ENCODE measurements around the gene LRRC4C. TPM values are rescaled to one million over a fixed set of nuclear protein-coding genes. Genes with fewer than 3 reads are reported as not detected.

LRRC4C gene
- total RNA-seq, 1 donor from 2014 or later = 1.2 TPM

DNA sequence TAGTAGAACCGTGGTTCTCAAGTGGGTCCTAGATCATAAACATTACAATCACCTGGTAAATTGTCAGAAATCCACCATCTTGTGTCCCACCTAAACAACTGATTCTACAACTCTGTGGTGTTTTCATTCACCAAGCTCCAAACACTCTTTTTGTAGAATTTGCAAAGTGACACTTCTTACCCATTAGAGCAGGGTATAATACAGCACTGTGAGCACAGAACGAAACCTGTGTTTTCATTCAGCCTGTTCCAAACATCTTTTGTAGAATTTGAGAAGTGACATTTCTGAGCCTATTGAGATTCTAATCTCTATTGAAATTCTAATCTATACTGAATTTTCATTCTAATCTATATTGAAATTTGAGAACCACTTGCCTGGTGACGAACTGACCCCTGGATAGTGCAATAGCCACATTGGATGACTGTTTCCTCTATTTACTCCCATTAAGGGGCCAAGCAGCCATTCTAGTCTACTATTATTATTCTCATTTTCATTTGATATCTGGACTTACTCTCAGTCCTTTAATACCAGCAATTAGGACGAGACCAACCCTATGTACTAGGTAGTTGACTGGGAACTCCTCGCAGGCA, 616.6 kb downstream of the LRRC4C start:
- no peaks in the 10 kb centered on the region for H3K36me3 Mint-ChIP-seq (ENCODE audit: low read depth, unreplicated experiment)
- no peak for DNase-seq (ENCODE audit: low spot score)
- H3K9me3 Mint-ChIP-seq (ENCODE audit: unreplicated experiment) = no peaks in the 10 kb centered on the region
- H3K4me3 Mint-ChIP-seq (ENCODE audit: unreplicated experiment) = no peak overlapping the region
- no peak for TF ChIP-seq CTCF (IDR thresholded peaks at IDR 0.05; ENCODE audit: unreplicated experiment)
- no peak overlapping the region for H3K27ac Mint-ChIP-seq (ENCODE audit: unreplicated experiment)
- H3K4me1 Mint-ChIP-seq (ENCODE audit: unreplicated experiment) = no peaks in the 10 kb centered on the region
- peaks cover under 1% of the 10 kb centered on the region for H3K27me3 Mint-ChIP-seq (ENCODE audit: unreplicated experiment)

DNA sequence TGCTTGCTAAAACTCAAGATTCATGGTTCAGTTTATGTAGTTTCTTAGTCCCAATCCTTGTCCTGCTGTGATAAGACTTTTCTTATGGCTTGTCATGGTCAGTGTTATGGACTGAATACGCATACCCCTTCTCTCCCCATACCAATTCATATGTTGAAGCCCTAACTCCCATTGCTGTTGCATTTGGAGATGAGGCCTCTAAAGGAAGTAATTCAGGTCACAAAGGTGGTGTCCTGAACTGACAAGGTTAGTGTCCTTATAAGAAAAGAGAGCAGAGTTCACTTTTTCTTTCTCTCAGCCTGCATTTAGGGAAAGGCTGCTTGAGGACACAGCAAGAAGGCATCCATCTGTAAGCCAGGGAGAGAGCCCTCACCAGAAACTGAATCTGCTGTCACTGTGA, 618.2 kb downstream of the LRRC4C start:
- Mint-ChIP-seq H3K4me3 (ENCODE audit: unreplicated experiment) (no peak overlapping the region), H3K9me3 (ENCODE audit: unreplicated experiment) (no peaks in the 10 kb centered on the region), H3K27ac (ENCODE audit: unreplicated experiment) (no peak overlapping the region), H3K4me1 (ENCODE audit: unreplicated experiment) (no peaks in the 10 kb centered on the region), H3K36me3 (ENCODE audit: low read depth, unreplicated experiment) (no peaks in the 10 kb centered on the region), H3K27me3 (ENCODE audit: unreplicated experiment) (no peaks in the 10 kb centered on the region)
- DNase-seq (ENCODE audit: low spot score) = no peak
- no peak for TF ChIP-seq CTCF (IDR thresholded peaks at IDR 0.05; ENCODE audit: unreplicated experiment)

GRCh38 chr11:40838181-40838683, 621.2 kb downstream of the LRRC4C start:
- no peak for TF ChIP-seq CTCF (IDR thresholded peaks at IDR 0.05; ENCODE audit: unreplicated experiment)
- no peaks in the 10 kb centered on the region for H3K36me3 Mint-ChIP-seq (ENCODE audit: low read depth, unreplicated experiment)
- no peaks in the 10 kb centered on the region for H3K27me3 Mint-ChIP-seq (ENCODE audit: unreplicated experiment)
- H3K4me3 Mint-ChIP-seq (ENCODE audit: unreplicated experiment) = no peak overlapping the region
- H3K9me3 Mint-ChIP-seq (ENCODE audit: unreplicated experiment) = no peaks in the 10 kb centered on the region
- no peaks in the 10 kb centered on the region for H3K4me1 Mint-ChIP-seq (ENCODE audit: unreplicated experiment)
- no peak for DNase-seq (ENCODE audit: low spot score)
- no peak overlapping the region for H3K27ac Mint-ChIP-seq (ENCODE audit: unreplicated experiment)

GRCh38 chr11:40827116-40827515, 632.3 kb downstream of the LRRC4C start:
- DNase-seq (ENCODE audit: low spot score) = no peak
- Mint-ChIP-seq H3K4me3 (ENCODE audit: unreplicated experiment) (no peak overlapping the region), H3K27me3 (ENCODE audit: unreplicated experiment) (no peaks in the 10 kb centered on the region), H3K9me3 (ENCODE audit: unreplicated experiment) (no peaks in the 10 kb centered on the region), H3K27ac (ENCODE audit: unreplicated experiment) (no peak overlapping the region), H3K4me1 (ENCODE audit: unreplicated experiment) (no peaks in the 10 kb centered on the region), H3K36me3 (ENCODE audit: low read depth, unreplicated experiment) (no peaks in the 10 kb centered on the region)
- TF ChIP-seq CTCF (IDR thresholded peaks at IDR 0.05; ENCODE audit: unreplicated experiment) = no peak

DNA sequence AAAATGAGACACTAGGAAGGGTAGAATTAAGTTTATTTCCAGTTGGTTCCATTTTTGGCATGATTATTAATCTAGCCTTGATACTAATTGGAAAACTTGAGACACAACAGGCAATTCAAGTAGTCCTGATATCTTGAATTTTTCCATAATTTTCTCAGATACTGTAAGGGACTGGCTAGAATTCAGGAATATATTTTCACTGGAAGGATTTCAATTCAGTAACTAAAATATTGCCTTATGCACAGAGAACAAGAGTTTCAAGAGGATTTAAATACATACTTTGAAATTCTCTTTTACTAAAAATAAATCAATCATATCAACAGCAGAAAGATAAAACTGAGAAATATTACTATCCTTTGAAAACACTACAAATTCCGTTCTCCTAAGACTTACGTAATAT, 632.9 kb downstream of the LRRC4C start:
- TF ChIP-seq CTCF (IDR thresholded peaks at IDR 0.05; ENCODE audit: unreplicated experiment) = no peak
- Mint-ChIP-seq H3K27me3 (ENCODE audit: unreplicated experiment) (no peaks in the 10 kb centered on the region), H3K9me3 (ENCODE audit: unreplicated experiment) (no peaks in the 10 kb centered on the region), H3K4me1 (ENCODE audit: unreplicated experiment) (no peaks in the 10 kb centered on the region), H3K36me3 (ENCODE audit: low read depth, unreplicated experiment) (no peaks in the 10 kb centered on the region), H3K27ac (ENCODE audit: unreplicated experiment) (no peak overlapping the region), H3K4me3 (ENCODE audit: unreplicated experiment) (no peak overlapping the region)
- no peak for DNase-seq (ENCODE audit: low spot score)
